GM12801 (cell line): ENCODE data around the gene CTNNA3.

Experiments used
- TF ChIP-seq, protein P1 (sequence below): IDR thresholded peaks from one replicate; pipeline ENCODE4 v1.5.1; 2011; ENCODE audit warnings: control low read depth; ENCODE audit not compliant: insufficient read length; ENCODE audit errors: extremely low read depth

The CTNNA3 gene

DNA sequence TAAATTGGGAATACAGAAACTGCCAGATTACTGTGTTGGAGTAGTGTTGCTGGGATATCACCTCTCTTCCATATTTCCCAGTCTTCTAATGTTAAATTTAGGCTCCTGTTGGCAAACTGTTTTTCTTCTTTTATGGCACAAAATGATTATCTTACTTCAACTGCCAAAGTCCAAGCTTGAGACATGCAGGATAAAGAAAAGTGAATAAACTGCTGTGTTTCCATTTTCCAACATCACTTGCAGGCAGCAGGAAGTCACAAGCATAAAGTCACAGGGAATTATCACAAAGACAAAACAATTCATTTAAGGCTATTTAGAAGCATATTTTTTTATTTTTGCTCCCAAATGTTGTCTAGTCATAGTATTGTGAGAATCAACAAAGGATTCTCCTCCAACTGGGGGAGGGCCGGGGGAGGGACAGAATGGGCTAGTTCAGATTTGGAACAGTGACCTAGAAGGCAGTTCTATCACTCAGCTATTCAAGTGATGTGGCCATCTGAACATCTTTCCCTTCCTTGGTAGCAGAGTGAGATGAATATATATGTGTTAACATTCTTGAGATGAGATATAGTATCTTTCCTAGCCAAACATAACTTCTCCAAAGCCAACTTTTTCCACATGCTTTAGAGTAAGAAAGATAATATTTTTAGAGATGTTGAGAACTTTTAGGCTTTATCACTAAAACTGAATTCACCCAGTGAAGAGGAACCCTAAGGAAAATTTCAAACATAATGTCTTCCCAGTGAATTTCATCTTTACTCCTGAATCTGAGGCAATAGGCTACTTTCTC is 364.7 kb downstream of the CTNNA3 start:
- TF ChIP-seq, protein P1, sequence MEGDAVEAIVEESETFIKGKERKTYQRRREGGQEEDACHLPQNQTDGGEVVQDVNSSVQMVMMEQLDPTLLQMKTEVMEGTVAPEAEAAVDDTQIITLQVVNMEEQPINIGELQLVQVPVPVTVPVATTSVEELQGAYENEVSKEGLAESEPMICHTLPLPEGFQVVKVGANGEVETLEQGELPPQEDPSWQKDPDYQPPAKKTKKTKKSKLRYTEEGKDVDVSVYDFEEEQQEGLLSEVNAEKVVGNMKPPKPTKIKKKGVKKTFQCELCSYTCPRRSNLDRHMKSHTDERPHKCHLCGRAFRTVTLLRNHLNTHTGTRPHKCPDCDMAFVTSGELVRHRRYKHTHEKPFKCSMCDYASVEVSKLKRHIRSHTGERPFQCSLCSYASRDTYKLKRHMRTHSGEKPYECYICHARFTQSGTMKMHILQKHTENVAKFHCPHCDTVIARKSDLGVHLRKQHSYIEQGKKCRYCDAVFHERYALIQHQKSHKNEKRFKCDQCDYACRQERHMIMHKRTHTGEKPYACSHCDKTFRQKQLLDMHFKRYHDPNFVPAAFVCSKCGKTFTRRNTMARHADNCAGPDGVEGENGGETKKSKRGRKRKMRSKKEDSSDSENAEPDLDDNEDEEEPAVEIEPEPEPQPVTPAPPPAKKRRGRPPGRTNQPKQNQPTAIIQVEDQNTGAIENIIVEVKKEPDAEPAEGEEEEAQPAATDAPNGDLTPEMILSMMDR: no peak

DNA sequence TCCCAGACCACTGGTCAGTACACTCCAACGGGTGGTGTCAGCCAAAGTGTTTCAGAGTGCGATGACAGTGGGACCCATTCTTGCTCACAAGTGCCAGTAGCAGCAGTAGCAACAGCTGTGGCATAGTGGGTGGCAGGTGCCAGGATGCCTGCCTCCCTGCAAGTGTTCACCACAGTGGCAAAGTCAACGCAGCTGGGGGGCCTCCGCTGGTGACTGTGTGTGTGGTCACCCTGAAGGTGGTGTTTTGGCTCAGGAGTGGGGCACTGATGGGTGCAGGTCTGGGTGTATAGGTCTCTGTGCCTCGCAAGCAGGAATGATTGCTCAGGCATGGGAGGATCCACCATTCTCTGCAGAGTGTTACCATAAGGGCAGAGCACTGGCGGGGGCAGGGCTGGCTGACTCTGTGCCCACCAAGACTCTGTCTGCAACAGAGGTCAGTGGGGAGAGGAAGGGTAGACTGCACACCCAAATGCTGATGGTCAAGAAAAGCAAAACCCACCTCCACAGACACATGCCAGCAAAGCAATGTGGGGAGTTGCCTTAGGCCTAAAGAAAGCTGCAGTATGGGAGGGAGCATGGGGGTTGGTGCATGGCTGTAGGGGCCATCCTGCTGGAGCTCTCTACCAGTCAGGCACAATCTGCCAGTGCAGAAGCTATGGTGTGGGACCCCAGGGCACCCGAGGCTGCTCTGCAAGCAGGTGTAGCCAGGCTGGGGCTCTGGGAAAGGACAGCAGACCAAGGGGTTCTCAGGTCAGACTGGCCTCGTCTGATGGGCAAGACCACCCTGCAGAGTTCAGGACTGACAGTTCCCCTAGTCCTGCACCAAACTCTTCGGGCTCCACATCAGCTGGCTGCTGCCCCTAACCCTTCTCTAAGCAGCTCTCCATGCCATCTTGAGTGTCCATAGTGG is 368.1 kb downstream of the CTNNA3 start:
- TF ChIP-seq, protein P1: no peak

DNA sequence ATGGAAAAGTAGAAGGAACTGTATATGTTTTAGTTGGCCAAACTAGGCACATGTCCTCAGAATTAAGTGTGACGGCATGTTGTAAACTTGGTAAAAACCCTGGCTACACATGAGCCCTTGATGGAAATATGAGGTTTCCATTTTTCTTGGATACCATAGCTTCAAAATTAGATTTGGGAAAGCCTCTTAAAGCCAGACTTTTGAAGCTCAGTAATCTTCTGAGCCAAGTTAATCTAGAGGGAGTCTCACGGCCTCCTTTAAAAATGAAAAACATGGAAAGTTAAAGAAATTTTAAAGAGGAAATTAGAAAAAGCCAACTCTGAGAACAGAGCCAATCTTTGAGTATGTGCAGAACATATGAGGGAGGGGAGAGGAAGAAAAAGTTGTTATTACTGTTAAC is 376.0 kb downstream of the CTNNA3 start:
- TF ChIP-seq, protein P1: no peak

DNA sequence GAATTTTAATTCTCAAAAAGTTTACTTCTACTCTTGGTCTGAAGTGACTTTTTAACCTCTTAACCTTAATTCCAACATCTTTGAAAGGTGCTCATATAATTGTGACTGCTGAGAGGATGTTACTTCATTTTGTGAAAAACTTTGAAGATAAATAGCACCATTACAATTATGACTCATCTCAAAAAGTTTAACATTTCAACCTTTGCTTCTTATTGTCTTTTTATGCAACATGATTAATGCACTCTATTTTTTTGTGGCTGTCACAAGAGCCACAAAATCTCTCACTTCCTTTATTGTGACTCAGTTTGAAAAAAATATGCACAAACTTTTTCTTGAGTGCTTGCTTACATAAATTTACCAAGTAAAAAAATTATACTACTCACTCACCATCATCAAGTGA is 387.1 kb downstream of the CTNNA3 start:
- TF ChIP-seq, protein P1: no peak

DNA sequence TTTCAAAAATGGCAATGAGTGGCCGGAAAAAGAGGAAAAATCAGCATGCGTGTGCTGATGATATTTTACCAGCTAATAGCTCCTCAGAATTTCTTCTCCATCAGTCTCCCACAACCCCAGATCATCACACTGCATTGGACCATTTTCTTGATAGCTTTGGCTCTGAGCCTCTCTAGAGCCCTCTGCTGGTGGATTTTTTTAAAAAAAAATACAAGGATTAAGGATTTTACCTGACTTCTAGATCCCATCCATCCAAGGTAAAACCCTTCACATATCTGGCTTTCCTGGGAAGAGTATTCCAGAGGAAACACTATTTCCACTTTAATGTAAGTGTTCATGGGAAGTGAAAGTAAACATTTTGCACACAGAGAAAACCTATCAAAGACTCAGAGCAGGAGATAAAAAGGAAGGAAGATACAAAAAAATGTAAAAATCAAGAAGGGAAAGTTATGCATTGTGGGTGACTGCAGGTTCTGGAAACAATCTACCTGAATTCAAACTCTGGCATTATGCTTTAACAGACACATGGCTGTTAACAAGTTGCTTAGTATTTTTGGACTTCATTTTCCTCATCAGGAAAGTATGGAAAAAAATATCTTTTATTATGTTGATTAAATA is 389.3 kb downstream of the CTNNA3 start:
- TF ChIP-seq, protein P1: no peak

DNA sequence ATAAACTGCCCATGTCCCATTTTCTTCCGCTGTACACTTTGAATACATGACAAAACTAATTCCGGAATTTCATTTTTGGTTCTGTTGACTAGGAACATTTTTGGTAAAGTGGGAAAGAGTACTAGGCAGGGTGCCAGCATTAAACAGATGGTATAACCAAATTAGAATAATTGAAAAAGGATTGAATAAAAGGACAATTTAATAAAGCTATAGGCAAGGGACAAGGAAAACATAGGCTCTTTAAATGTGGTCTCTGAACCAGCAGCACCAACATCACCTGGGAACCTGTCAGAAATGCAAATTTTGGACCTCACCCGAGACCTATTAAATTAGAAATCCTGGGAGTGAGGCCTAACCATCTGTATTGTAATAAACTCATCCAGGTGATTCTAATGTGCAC is 393.3 kb downstream of the CTNNA3 start:
- TF ChIP-seq, protein P1: no peak

DNA sequence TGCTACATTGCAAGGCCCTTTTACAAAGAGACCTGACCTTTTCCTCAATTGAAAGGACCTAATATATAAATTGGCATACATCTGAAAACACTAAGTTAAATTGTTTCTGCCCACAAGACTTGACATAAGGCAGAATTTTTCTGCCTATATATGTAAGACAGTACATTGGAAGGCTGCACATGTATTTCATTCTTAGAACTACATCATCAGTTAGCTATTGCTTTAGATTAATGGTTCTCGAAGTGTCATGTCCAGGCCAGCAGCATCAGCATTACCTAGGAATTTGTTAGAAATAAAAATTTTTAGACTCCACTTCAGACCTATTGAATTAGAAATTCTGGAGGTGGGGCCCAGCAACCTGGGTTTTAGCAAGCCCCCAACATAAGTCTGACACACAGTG is 396.2 kb downstream of the CTNNA3 start:
- TF ChIP-seq, protein P1: no peak
